Fibroblast of mammary gland (primary cell): ENCODE data around the gene ABCC6.
A peak's percentile ranks its signal among the peaks of the same experiment; 100 is the strongest.
"Not testable (repeated sequence)": the region's sequence is repeated elsewhere in the genome, so short reads cannot be mapped to it uniquely, and the experiment has no call there.

Source experiments
- DNase-seq: peaks from one replicate; pipeline ENCODE4 v3.0.0-alpha.2; 2010; ENCODE audit warnings: low read depth
- H3K4me3 ChIP-seq: 2 replicates; pipeline ENCODE4 v1.5.1; 2011; ENCODE audit warnings: low read depth, mild to moderate bottlenecking, low read length, moderate library complexity; ENCODE audit not compliant: control insufficient read depth
- TF ChIP-seq, protein P1 (sequence below): conservative IDR thresholded peaks from 2 replicates; pipeline ENCODE4 v1.5.1; 2011; ENCODE audit warnings: low read depth, low read length, inconsistent platforms; ENCODE audit not compliant: control insufficient read depth, insufficient read depth

Gene ABCC6

DNA sequence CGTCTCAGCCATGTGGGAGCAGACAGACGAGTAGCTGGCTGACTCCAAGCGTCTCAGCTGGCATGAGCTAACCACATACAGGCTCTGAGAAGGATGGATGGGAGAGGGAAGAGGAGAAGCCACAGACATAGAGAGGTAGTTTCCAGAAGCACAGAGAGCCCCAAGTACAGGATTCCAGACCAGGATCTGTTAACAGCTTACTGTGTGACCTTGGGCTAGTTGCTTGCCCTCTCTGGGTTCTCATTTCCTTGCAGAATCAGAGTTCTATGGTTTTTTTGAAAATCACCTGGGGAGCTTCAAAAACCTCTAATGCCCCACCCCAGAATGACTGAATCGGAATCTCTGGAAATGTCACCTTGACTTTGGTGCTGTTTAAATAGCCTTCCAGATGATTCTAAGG is 60.2 kb downstream of the ABCC6 start:
- no peak overlapping the region for H3K4me3 ChIP-seq
- TF ChIP-seq, protein P1, sequence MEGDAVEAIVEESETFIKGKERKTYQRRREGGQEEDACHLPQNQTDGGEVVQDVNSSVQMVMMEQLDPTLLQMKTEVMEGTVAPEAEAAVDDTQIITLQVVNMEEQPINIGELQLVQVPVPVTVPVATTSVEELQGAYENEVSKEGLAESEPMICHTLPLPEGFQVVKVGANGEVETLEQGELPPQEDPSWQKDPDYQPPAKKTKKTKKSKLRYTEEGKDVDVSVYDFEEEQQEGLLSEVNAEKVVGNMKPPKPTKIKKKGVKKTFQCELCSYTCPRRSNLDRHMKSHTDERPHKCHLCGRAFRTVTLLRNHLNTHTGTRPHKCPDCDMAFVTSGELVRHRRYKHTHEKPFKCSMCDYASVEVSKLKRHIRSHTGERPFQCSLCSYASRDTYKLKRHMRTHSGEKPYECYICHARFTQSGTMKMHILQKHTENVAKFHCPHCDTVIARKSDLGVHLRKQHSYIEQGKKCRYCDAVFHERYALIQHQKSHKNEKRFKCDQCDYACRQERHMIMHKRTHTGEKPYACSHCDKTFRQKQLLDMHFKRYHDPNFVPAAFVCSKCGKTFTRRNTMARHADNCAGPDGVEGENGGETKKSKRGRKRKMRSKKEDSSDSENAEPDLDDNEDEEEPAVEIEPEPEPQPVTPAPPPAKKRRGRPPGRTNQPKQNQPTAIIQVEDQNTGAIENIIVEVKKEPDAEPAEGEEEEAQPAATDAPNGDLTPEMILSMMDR: no peak
- no peak for DNase-seq

DNA sequence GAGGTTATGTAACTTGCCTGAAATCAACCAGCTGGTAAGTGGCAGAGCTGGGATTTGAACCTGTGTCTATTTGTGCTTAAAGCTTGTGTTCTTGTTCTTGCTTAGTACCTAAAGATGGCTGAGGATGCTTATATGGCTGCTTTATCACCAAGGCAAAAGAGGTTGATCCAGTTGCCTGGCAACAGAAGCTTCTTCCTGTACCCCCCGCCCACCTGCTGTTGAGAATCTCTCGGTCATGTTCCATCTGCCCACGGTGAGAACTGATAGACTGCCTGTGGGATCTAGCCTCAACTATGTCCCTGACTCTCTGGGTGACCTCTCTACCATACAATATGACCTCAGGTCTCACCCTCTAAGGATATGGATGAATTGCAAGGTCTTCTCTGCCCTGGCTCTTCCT is 60.7 kb downstream of the ABCC6 start:
- DNase-seq: no peak
- no peak overlapping the region for H3K4me3 ChIP-seq
- TF ChIP-seq, protein P1: no peak

DNA sequence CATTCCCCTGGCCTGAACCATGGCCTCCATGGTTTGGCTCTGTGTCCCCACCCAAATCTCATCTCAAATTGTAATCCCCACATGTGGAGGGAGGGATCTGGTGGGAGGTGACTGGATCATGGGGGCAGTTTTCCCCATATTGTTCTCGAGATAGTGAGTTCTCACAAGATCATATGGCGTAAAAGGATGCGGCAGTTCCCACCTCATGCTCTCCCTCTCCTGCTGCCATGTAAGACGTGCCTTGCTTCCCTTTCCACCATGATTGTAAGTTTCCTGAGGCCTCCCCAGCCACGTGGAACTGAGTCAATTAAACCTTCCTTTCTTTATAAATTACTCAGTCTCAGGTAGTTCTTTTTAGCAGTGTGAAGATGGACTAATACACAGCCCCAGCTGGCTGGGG is 61.5 kb downstream of the ABCC6 start:
- not testable (repeated sequence) for H3K4me3 ChIP-seq, DNase-seq

DNA sequence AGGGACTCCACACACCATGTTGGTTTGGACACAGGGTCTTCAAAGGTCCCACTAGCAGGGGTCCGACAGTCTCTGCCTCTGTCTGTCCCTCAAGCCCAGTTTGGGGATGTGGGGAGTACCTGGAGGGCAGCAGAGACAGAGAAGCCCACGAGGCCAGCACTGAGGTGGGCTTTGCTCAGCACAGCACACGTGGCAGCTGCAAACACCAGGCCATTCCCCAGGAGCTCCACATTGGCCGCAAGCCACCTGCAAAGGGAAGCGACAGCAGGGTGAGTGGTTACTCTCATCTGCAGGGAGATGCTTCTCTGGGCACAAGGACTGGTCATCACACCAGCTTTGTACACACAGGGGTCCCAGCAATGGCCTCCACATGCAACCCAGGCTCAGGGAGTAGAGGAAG is 62.0 kb downstream of the ABCC6 start:
- TF ChIP-seq, protein P1: no peak
- no peak for DNase-seq
- no peak overlapping the region for H3K4me3 ChIP-seq

DNA sequence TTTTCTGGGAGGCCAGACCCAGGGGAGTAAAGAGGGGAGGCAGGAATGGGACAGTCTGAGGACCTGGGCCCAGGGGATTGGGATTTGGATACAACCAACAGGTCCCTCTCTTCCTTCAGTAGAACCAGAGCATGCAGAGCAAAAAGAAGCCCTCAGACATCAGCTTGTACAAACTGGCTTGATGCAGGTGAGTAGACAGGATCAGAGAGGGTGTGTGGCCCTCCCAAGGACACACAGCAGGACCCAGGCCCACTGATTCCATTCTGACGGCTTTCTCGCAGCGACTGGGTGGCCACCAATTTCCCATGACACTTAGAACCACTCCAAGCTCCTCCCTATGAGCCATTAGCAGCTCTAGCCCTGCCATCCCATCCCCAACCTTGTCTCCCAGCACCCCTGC is 63.6 kb downstream of the ABCC6 start:
- DNase-seq: no peak
- TF ChIP-seq, protein P1: no peak
- no peak overlapping the region for H3K4me3 ChIP-seq

DNA sequence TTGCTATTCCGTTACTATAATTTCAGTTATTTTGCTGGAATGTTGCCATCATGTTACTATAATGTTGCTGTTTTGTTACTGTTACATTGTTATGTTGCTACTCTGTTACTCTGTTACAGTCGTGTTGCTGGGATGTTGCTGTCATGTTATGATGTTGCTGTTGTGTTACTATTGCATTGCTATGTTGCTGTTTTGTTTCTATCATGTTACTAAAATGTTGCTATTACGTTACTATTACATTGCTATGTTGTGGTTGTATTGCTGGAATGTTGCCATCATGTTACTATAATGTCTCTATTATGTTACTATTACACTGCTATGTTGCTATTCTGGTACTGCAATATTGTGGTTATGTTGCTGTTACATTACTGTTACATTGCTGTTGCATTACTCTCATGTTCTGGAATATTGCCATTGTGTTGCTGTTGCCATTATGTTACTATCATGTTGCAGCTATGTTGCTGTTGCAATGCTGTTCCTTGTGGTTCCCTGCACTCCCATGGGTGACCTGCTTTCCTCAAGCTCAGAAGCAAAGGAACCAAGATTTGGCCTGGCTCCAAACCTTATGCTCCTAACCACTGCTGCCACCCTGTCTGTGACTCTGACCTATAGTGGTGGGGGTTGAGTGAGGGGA is 64.4 kb downstream of the ABCC6 start:
- no peak overlapping the region for H3K4me3 ChIP-seq
- DNase-seq: peak; percentile 27
- TF ChIP-seq, protein P1: no peak

DNA sequence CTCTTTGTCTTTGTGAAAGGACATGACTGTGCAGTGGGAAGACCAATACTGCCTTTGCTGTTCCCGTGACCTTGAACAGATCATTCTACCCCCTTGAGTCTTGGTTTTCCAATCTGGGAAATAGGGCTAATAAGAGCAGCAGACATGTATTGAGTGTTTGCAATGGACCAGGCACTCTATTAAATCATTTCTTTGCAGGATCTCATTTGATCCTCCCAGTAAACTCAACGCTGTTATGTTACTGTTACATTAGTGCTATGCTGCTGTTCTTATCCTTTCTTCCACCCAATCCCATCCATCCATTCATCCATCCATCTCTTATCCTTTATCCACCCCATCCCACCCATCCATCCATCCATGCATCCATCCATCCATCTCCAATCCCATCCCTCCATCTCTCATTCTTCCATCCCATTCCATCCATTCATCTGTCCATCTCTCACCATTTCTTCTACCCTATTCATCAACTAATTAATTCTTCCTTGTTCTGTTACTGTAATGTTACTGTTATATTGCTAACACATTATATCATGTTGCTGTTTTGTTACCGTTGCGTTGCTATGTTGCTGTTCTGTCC is 65.1 kb downstream of the ABCC6 start:
- no peak for DNase-seq
- TF ChIP-seq, protein P1: no peak
- no peak overlapping the region for H3K4me3 ChIP-seq
